HG03520 (cell line): Measurements from ENCODE around the gene CEL.
"Not testable (repeated sequence)": the region's sequence is repeated elsewhere in the genome, so short reads cannot be mapped to it uniquely, and the experiment has no call there.

Experiments
- ATAC-seq: cut with Tn5 transposase; IDR thresholded peaks from one replicate; pipeline ENCODE4 v1.9.1; 2021; ENCODE audit warnings: mild to moderate bottlenecking, moderate library complexity; ENCODE audit not compliant: unreplicated experiment

Gene CEL

DNA sequence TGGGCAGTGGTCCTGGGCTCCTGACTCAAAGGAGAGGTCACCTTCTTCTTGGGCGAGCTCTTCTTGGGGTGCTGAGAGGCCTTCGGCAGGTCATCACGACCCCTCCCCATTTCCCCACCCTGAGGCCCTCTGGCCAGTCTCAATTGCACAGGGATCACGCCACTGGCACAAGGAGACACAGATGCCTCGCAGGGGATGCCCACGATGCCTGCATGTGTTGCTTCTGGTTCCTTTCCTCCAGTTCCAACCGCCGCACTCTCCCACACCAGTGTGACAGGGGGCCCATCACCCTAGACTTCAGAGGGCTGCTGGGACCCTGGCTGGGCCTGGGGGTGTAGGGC, 1.3 kb downstream of the CEL start:
- no peak for ATAC-seq

DNA sequence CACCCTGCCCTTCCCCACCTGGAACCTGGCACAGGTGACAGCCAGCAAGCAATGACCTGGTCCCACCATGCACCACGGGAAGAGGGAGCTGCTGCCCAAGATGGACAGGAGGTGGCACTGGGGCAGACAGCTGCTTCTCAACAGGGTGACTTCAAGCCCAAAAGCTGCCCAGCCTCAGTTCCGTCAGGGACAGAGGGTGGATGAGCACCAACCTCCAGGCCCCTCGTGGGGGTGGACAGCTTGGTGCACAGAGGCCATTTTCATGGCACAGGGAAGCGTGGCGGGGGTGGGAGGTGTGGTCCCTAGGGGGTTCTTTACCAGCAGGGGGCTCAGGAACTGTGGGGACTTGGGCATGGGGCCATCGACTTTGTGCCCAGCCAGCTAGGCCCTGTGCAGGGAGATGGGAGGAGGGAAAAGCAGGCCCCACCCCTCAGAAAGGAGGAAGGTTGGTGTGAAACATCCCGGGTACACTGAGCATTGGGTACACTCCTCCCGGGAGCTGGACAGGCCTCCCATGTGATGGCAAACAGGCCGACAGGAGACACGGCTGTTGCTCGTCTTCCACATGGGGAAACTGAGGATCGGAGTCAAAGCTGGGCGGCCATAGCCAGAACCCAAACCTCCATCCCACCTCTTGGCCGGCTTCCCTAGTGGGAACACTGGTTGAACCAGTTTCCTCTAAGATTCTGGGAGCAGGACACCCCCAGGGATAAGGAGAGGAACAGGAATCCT, 1.9 kb downstream of the CEL start:
- ATAC-seq: no peak

DNA sequence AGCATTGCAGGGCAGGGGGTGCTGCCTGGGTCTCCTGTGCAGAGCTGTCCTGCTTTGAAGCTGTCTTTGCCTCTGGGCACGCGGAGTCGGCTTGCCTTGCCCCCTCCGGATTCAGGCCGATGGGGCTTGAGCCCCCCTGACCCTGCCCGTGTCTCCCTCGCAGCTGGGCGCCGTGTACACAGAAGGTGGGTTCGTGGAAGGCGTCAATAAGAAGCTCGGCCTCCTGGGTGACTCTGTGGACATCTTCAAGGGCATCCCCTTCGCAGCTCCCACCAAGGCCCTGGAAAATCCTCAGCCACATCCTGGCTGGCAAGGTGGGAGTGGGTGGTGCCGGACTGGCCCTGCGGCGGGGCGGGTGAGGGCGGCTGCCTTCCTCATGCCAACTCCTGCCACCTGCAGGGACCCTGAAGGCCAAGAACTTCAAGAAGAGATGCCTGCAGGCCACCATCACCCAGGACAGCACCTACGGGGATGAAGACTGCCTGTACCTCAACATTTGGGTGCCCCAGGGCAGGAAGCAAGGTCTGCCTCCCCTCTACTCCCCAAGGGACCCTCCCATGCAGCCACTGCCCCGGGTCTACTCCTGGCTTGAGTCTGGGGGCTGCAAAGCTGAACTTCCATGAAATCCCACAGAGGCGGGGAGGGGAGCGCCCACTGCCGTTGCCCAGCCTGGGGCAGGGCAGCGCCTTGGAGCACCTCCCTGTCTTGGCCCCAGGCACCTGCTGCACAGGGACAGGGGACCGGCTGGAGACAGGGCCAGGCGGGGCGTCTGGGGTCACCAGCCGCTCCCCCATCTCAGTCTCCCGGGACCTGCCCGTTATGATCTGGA, 2.7 kb downstream of the CEL start:
- no peak for ATAC-seq

DNA sequence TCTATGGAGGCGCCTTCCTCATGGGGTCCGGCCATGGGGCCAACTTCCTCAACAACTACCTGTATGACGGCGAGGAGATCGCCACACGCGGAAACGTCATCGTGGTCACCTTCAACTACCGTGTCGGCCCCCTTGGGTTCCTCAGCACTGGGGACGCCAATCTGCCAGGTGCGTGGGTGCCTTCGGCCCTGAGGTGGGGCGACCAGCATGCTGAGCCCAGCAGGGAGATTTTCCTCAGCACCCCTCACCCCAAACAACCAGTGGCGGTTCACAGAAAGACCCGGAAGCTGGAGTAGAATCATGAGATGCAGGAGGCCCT, 3.2 kb downstream of the CEL start:
- ATAC-seq: no peak

DNA sequence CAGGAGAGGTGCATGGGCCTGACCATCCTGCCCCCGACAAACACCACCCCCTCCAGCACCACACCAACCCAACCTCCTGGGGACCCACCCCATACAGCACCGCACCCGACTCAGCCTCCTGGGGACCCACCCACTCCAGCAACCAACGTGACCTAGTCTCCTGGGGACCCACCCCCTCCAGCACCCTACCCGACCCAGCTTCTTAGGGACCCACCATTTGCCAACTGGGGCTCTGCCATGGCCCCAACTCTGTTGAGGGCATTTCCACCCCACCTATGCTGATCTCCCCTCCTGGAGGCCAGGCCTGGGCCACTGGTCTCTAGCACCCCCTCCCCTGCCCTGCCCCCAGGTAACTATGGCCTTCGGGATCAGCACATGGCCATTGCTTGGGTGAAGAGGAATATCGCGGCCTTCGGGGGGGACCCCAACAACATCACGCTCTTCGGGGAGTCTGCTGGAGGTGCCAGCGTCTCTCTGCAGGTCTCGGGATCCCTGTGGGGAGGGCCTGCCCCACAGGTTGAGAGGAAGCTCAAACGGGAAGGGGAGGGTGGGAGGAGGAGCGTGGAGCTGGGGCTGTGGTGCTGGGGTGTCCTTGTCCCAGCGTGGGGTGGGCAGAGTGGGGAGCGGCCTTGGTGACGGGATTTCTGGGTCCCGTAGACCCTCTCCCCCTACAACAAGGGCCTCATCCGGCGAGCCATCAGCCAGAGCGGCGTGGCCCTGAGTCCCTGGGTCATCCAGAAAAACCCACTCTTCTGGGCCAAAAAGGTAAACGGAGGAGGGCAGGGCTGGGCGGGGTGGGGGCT, 4.6 kb downstream of the CEL start:
- no peak for ATAC-seq

DNA sequence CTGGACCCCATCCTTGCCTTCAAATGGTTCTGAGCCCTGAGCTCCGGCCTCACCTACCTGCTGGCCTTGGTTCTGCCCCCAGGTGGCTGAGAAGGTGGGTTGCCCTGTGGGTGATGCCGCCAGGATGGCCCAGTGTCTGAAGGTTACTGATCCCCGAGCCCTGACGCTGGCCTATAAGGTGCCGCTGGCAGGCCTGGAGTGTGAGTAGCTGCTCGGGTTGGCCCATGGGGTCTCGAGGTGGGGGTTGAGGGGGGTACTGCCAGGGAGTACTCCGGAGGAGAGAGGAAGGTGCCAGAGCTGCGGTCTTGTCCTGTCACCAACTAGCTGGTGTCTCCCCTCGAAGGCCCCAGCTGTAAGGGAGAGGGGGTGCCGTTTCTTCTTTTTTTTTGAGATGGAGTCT, 5.2 kb downstream of the CEL start:
- ATAC-seq: no peak

DNA sequence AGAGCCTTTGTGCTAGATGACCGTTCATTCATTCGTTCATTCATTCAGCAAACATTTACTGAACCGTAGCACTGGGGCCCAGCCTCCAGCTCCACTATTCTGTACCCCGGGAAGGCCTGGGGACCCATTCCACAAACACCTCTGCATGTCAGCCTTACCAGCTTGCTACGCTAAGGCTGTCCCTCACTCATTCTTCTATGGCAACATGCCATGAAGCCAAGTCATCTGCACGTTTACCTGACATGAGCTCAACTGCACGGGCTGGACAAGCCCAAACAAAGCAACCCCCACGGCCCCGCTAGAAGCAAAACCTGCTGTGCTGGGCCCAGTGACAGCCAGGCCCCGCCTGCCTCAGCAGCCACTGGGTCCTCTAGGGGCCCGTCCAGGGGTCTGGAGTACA, 6.0 kb downstream of the CEL start:
- ATAC-seq: no peak

DNA sequence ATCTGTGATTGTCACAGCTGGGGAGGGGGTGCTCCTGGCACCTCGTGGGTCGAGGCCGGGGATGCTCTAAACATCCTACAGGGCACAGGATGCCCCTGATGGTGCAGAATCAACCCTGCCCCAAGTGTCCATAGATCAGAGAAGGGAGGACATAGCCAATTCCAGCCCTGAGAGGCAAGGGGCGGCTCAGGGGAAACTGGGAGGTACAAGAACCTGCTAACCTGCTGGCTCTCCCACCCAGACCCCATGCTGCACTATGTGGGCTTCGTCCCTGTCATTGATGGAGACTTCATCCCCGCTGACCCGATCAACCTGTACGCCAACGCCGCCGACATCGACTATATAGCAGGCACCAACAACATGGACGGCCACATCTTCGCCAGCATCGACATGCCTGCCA, 6.7 kb downstream of the CEL start:
- not testable (repeated sequence) for ATAC-seq

DNA sequence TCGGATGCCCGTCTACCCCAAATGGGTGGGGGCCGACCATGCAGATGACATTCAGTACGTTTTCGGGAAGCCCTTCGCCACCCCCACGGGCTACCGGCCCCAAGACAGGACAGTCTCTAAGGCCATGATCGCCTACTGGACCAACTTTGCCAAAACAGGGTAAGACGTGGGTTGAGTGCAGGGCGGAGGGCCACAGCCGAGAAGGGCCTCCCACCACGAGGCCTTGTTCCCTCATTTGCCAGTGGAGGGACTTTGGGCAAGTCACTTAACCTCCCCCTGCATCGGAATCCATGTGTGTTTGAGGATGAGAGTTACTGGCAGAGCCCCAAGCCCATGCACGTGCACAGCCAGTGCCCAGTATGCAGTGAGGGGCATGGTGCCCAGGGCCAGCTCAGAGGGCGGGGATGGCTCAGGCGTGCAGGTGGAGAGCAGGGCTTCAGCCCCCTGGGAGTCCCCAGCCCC, 8.8 kb downstream of the CEL start:
- not testable (repeated sequence) for ATAC-seq

DNA sequence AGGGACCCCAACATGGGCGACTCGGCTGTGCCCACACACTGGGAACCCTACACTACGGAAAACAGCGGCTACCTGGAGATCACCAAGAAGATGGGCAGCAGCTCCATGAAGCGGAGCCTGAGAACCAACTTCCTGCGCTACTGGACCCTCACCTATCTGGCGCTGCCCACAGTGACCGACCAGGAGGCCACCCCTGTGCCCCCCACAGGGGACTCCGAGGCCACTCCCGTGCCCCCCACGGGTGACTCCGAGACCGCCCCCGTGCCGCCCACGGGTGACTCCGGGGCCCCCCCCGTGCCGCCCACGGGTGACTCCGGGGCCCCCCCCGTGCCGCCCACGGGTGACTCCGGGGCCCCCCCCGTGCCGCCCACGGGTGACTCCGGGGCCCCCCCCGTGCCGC, 9.2 kb downstream of the CEL start:
- not testable (repeated sequence) for ATAC-seq

DNA sequence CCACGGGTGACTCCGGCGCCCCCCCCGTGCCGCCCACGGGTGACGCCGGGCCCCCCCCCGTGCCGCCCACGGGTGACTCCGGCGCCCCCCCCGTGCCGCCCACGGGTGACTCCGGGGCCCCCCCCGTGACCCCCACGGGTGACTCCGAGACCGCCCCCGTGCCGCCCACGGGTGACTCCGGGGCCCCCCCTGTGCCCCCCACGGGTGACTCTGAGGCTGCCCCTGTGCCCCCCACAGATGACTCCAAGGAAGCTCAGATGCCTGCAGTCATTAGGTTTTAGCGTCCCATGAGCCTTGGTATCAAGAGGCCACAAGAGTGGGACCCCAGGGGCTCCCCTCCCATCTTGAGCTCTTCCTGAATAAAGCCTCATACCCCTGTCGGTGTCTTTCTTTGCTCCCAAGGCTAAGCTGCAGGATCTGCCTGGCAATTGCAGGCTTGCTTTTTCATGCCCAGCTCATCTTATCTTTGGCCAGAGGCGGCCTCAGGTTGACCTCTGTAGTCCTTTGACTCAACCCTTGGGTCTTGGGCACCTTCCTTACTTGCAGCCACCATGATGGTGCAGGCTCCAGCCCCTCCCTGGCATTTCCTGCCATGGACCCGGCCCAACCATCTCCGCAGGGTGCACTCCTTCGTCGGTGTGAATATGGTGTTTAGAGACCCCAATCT, 9.8 kb downstream of the CEL start:
- no peak for ATAC-seq

DNA sequence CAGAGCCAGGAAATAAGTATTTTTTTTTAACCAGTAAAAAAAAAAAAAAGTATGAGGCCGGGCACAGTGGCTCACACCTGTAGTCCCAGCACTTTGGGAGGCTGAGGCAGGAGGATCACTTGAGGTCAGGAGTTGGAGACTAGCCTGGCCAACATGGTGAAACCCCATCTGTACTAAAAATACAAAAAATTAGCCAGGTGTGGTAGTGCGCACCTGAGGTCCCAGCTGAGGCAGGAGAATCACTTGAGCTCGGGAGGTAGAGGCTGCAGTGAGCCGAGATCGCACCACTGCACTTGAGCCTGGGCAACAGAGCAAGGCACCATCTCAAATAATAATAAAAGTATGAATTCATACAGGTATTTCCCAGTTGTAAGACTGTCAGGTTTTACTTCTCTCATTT, 10.4 kb downstream of the CEL start:
- ATAC-seq: not testable (repeated sequence)

DNA sequence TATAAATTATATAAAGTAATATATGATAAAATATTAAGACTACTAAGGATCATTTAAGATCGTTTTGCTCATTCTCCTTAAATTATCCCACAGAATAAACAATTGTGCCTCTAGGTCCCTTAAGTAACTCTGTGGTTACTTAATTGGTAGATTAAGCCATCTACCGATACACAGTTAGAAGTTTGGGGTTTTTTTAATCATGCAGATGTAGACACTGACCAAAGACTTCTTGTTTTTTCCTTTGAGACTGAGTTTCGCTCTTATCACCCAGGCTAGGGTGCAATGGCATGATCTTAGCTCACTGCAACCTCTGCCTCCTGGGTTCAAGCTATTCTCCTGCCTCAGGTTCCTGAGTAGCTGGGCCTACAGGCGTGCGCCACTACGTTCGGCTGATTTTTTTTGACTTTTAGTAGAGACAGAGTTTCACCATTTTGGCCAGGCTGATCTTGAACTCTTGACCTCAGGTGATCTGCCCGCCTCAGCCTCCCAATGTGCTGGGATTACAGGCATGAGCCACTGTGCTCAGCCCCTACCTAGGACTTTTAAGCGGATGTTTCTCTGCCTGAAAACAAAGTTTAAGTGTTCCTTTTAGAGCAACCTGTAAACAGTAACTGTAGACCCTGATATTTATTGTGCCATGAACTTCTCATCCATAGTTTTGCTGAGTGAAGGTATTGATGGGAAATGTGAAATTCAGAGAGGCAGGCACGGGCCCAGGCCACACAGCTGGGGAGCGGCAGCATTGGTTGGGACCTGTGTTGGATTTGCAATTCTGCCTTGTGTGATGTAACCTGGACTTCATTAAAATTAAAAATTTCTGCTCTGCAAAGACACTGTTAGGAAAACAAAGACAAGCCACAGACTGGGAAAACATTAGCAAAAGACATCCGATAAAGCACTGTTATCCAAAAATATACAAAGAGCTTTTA, 11.6 kb downstream of the CEL start:
- ATAC-seq: no peak

DNA sequence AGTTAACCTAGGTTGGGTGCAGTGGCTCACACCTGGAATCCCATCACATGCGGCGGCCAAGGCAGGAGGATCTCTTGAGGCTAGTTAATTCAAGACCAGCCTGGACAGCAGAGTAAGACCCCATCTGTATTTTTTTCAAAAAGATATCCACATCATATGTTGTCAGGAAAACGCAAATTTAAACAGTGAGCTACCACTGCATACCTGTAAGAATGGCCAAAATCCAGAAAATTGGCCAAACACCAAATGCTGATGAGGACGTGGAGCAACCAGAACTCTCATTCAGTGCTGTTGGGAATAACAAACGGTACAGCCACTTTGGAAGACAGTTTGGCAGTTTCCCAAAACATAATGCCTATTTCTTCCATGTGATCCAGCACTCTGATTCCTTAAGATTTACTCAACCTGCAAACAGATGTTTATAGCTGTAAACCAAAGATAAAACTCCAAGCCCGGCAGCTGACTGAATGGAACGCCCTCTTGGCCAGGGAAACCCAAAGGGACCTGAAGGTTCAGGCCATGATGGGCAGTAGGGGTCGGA, 12.4 kb downstream of the CEL start:
- no peak for ATAC-seq

DNA sequence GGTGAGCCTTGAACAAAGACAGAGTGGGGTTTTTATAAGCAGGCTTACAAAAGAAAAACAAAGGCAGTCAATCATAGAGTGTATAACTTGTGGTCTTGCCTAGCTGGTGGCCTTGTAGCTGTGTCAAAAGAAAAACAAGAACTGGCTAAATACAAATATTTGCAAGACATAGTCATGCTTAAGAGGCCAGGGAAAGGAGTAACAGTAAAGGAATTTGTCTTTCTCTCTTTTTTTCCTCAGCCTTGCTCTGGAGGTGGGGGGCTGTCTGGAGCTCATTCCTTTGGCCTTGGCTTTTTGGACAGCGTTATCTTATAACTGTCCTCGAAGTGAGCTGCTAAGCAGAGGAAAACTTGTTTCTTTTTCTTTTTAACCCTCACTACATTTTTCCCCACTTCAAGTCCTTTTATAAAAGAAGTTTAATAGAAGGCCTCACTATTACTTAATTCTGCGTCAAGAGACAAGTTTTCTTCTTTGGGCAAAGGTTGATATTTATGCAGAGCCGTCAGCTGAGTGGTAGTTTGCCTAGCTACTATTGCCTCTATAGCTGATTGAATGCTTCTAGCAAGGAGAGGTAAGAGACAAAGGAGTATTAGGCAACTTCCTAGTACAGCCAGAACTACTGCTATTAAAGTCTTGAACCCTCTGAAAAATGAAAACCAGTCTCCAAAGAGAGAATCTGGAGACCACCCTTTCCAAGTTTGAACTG, 14.3 kb downstream of the CEL start:
- no peak for ATAC-seq

DNA sequence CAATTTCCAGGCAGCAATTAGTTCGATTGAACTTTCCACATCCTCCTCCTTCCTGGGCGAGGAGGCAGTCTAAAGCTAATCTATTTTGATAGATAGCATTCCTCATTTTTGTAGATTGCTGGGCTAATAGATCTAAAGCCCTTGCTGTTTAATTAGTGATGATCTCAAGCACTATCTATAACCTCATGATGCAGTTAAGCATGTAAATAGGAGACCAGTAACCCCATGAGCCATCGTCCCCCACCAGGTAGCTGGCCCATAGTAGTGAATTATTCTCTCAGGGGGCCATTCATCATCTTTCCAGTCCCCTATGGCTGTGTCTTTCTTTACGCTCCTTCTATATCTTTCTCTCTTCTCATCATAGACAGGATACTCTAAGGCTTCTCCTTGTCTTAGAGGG, 14.9 kb downstream of the CEL start:
- no peak for ATAC-seq

DNA sequence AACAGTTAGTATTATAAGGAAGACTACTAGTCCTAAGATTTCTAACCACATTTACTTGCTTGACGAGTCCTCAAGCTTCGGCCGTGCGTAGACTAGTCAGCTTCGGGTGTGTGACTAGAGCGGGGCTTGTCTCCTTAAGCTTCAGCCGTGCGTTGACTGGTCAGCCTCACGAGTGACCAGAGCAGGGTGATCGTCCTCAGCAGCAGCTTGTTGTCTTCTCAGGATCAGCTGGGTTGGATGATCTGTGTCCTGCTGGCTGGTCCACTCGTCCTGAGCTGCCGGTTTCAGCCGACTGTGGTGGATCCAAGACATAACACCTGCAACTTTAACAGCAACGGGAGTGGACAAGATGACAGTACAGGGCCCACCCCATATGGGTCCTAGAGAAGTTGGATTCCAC, 16.7 kb downstream of the CEL start:
- ATAC-seq: no peak

DNA sequence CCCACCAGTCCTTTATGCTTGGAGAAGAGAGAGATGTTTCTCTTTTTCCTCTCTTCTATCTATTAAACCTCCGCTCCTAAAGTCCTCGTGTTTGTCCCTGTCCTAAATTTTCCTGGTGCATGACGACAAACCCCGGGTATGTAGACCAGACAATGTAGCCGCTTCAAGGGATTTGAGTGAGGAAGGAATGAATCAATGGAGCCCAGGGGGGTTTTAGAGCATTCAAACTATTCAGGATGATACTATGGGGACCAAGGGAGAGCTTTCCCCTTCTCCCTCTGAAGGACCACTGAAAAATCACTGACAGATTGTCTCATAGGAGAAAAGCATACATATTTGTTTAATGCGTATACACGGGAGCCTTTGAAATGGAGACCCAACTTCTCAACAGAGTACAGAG, 18.4 kb downstream of the CEL start:
- no peak for ATAC-seq
